ENCODE results near the gene CEL.

DNA sequence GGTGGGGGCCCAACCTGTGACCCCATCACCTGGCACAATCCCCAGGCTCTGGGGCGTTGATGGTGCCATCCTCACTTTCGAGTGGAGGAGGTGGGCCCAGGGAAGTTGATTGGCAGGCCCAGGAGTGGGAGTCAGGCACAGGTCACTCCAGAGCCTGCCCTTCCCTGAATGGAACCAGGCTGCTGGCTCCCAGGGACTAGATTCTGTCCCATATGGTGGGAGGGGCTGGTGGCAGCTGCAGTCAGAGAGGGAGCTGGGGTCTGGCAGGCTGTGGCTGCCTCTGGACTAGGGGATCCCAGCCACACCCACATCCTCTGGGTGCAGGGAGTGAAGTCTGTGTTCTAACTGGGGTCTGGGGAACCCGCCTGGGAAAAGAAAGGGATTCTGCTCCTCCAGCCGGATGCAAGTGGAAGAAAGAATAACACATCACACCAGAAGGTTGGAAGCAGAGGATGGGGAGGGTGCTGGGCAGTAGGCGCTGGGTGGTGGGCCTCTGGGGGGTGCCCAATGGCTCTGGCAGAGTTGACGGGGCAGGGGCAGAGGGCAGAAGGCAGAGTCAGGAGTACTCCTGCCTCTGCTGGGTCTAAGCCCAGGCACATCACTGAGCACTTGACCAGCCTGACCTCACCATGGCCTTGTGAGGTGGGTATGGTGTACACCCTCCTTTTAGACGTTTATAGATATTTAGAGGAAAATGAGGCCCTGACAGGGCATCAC is 25.8 kb downstream of the CEL start:
- TF ChIP-seq, protein P1, sequence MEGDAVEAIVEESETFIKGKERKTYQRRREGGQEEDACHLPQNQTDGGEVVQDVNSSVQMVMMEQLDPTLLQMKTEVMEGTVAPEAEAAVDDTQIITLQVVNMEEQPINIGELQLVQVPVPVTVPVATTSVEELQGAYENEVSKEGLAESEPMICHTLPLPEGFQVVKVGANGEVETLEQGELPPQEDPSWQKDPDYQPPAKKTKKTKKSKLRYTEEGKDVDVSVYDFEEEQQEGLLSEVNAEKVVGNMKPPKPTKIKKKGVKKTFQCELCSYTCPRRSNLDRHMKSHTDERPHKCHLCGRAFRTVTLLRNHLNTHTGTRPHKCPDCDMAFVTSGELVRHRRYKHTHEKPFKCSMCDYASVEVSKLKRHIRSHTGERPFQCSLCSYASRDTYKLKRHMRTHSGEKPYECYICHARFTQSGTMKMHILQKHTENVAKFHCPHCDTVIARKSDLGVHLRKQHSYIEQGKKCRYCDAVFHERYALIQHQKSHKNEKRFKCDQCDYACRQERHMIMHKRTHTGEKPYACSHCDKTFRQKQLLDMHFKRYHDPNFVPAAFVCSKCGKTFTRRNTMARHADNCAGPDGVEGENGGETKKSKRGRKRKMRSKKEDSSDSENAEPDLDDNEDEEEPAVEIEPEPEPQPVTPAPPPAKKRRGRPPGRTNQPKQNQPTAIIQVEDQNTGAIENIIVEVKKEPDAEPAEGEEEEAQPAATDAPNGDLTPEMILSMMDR (IDR thresholded peaks at IDR 0.05 in 8 of 11, conservative IDR thresholded peaks at IDR 0.05 in 3 of 11), result no peak
- TF ChIP-seq POLR2A (IDR thresholded peaks at IDR 0.05), result no peak

All from spleen (tissue), 7 donors.